Transverse colon (tissue), 4 donors: Measurements from ENCODE around the gene CCDC47. TPM values are rescaled to one million over a fixed set of nuclear protein-coding genes. Genes with fewer than 3 reads are reported as not detected.

Experiments
- DNase-seq: peaks from one replicate; pipeline ENCODE4 v3.0.0-alpha.2; 2019
- H3K27ac ChIP-seq, 4 donors: fragments of 200-600 bp; sonication (generic); 2 replicates each; pipeline ENCODE4 v1.5.1; 2016 to 2018; ENCODE audit warnings: inconsistent platforms in 4 of 4
- H3K27me3 ChIP-seq: fragments of 200-600 bp; sonication (generic); 2 replicates; pipeline ENCODE4 v1.5.1; 2017; ENCODE audit warnings: inconsistent platforms
- H3K36me3 ChIP-seq, 4 donors: fragments of 200-600 bp; sonication (generic); 2 replicates each; pipeline ENCODE4 v1.5.1; 2017 to 2019; ENCODE audit warnings: inconsistent platforms in 4 of 4
- H3K4me1 ChIP-seq, 4 donors: fragments of 200-600 bp; sonication (generic); 2 replicates each; pipeline ENCODE4 v1.5.1; 2017 to 2020; ENCODE audit warnings: inconsistent platforms in 4 of 4
- H3K4me3 ChIP-seq, 4 donors: fragments of 200-600 bp; sonication (generic); 1 replicate in 1 of 4; 2 replicates in 3 of 4; pipeline versions ENCODE4 v1.5.1 to v1.6.1; 2017 to 2019; ENCODE audit warnings: inconsistent platforms in 4 of 4
- H3K9me3 ChIP-seq, 2 donors: fragments of 200-600 bp; sonication (generic); 2 replicates each; pipeline ENCODE4 v1.5.1; 2017 to 2019; ENCODE audit warnings: inconsistent platforms in 2 of 2
- CTCF ChIP-seq, 5 experiments: fragments of 200-600 bp in 3 of 5; fragments of 450-650 bp in 2 of 5; sonication (generic) in 3 of 5; IDR thresholded peaks; 1 replicate in 2 of 5; 2 replicates in 3 of 5; pipeline ENCODE4 v1.5.1; 2016 to 2017; ENCODE audit warnings: antibody characterized with exemption in 5 of 5, inconsistent platforms in 3 of 5, mild to moderate bottlenecking in 2 of 5, moderate library complexity in 1 of 5
- EP300 ChIP-seq: sonication (generic); formaldehyde crosslinking; IDR thresholded peaks from one replicate; pipeline ENCODE4 v1.6.1; 2017; ENCODE audit warnings: antibody characterized with exemption, low read depth
- POLR2A ChIP-seq: fragments of 450-650 bp; IDR thresholded peaks from one replicate; pipeline ENCODE4 v1.6.1; 2016; ENCODE audit warnings: antibody characterized with exemption, mild to moderate bottlenecking, moderate library complexity
- POLR2AphosphoS5 ChIP-seq, 3 donors: sonication (generic); formaldehyde crosslinking; IDR thresholded peaks; one replicate each; pipeline ENCODE4 v1.6.1; 2016; ENCODE audit warnings: antibody characterized with exemption in 3 of 3
- WGBS, 2 donors: methylation state at CpG; one replicate each; pipeline ENCODE4 v1.1.5; 2018; ENCODE audit warnings: low coverage in 1 of 2; 5-methylcytosine and 5-hydroxymethylcytosine counted together
- in situ Hi-C, 4 donors: fragments of 200-750 bp; cut with MboI; loops; one replicate each; pipeline versions ENCODE4 v1.15.0 to v1.15.1; 2017; ENCODE audit warnings: low sequenced_read_pairs in 3 of 4, low pct_ligation_motif_present in 1 of 4, low pct_unique_long_range_greater_than_20kb in 1 of 4
- intact Hi-C: fragments of 100-400 bp; cut with DNase I; formaldehyde crosslinking; loops from one replicate; pipeline ENCODE4 v1.15.1; 2023; ENCODE audit warnings: low total_unique reads
- total RNA-seq, 4 donors: library from RNA; depleted of rRNA; stranded (reverse); fragments of >200 nt; gene quantifications; one replicate each; pipeline ENCODE4 v1.1.0, GENCODE V29; 2016

Gene CCDC47
- total RNA-seq, 4 donors from 2014 or later: 78.2 to 129 (median 101) TPM

GRCh38 chr17:63816669-63817068 is 43.3 kb upstream of the CCDC47 start:
- TF ChIP-seq CTCF (IDR thresholded peaks at IDR 0.05) (no peak), EP300 (no peak), POLR2AphosphoS5 (IDR thresholded peaks at IDR 0.05) (no peak), POLR2A (no peak)
- WGBS, 2 donors: 86 to 97% methylated on average over 4 of the region's 4 CpGs
- Histone ChIP-seq H3K27me3 (no peaks in the 10 kb centered on the region), H3K4me3 (no peak overlapping the region), H3K27ac (no peak overlapping the region), H3K4me1 (no peaks in the 10 kb centered on the region), H3K9me3 (no peaks in the 10 kb centered on the region), H3K36me3 (peaks cover 0 to 88% (median 43%) of the 10 kb centered on the region in 4 donors)
- intact Hi-C loops (no loop called here), in situ Hi-C loops (no loop called here)
- DNase-seq: no peak

GRCh38 chr17:63816123-63816522 is 42.7 kb upstream of the CCDC47 start:
- intact Hi-C loops (no loop called here), in situ Hi-C loops (no loop called here)
- no peak for DNase-seq
- 82 to 91% methylated on average over 1 to 2 of the region's 2 CpGs for WGBS, 2 donors
- Histone ChIP-seq H3K4me3 (no peak overlapping the region), H3K27me3 (no peaks in the 10 kb centered on the region), H3K36me3 (peaks cover 0 to 89% (median 44%) of the 10 kb centered on the region in 4 donors), H3K4me1 (no peaks in the 10 kb centered on the region), H3K9me3 (no peaks in the 10 kb centered on the region), H3K27ac (no peak overlapping the region)
- TF ChIP-seq POLR2AphosphoS5 (IDR thresholded peaks at IDR 0.05) (no peak), CTCF (IDR thresholded peaks at IDR 0.05) (no peak), EP300 (no peak), POLR2A (no peak)

GRCh38 chr17:63809970-63810369 is 36.6 kb upstream of the CCDC47 start:
- TF ChIP-seq EP300 (no peak), POLR2A (no peak), POLR2AphosphoS5 (IDR thresholded peaks at IDR 0.05) (no peak), CTCF (IDR thresholded peaks at IDR 0.05) (no peak)
- H3K9me3 ChIP-seq: no peaks in the 10 kb centered on the region
- intact Hi-C loops: no loop called here
- WGBS, 2 donors: 77 to 100% methylated on average over 2 to 9 of the region's 9 CpGs
- H3K4me3 ChIP-seq: no peak overlapping the region
- no peaks in the 10 kb centered on the region for H3K27me3 ChIP-seq
- in situ Hi-C loops: no loop called here
- H3K27ac ChIP-seq: no peak overlapping the region
- DNase-seq: no peak
- no peaks in the 10 kb centered on the region for H3K4me1 ChIP-seq
- H3K36me3 ChIP-seq: peaks cover 0 to 98% (median 48%) of the 10 kb centered on the region in 4 donors

GRCh38 chr17:63805591-63805990 is 32.2 kb upstream of the CCDC47 start:
- Histone ChIP-seq H3K27ac (no peak overlapping the region), H3K27me3 (no peaks in the 10 kb centered on the region), H3K9me3 (no peaks in the 10 kb centered on the region), H3K4me1 (no peaks in the 10 kb centered on the region), H3K36me3 (peaks cover 0 to 97% (median 49%) of the 10 kb centered on the region in 4 donors), H3K4me3 (no peak overlapping the region)
- in situ Hi-C loops (no loop called here), intact Hi-C loops (no loop called here)
- DNase-seq: no peak
- 77 to 85% methylated on average over 2 of the region's 2 CpGs for WGBS, 2 donors
- no peak for TF ChIP-seq POLR2AphosphoS5 (IDR thresholded peaks at IDR 0.05)
- TF ChIP-seq POLR2A: no peak
- no peak for TF ChIP-seq EP300
- no peak for TF ChIP-seq CTCF (IDR thresholded peaks at IDR 0.05)
